OCI-M2 (cell line): ENCODE results near the gene CXorf58.
"Not testable (repeated sequence)": the region's sequence is repeated elsewhere in the genome, so short reads cannot be mapped to it uniquely, and the experiment has no call there.

Experiments used
- DNase-seq: peaks from one replicate; lab custom pipeline; 2025; ENCODE audit not compliant: unreplicated experiment; lab: John Stamatoyannopoulos, UW

The CXorf58 gene, protein sequence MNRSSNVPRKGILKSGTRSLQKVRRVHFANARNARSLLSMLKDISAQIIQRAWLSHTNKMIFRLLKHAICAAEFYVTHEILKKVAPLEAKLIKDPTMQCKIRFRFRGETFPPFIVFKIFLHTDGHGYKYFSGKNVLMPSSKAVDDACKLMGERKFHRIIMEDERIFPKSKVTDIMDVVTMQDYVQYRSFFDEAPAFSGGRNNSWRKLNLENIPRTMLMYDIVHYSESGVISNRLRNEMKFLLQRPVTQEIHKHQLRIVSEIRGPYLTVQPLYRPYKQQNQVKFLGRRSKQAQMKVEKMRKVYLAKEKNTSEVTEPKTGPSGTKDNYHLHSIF

DNA sequence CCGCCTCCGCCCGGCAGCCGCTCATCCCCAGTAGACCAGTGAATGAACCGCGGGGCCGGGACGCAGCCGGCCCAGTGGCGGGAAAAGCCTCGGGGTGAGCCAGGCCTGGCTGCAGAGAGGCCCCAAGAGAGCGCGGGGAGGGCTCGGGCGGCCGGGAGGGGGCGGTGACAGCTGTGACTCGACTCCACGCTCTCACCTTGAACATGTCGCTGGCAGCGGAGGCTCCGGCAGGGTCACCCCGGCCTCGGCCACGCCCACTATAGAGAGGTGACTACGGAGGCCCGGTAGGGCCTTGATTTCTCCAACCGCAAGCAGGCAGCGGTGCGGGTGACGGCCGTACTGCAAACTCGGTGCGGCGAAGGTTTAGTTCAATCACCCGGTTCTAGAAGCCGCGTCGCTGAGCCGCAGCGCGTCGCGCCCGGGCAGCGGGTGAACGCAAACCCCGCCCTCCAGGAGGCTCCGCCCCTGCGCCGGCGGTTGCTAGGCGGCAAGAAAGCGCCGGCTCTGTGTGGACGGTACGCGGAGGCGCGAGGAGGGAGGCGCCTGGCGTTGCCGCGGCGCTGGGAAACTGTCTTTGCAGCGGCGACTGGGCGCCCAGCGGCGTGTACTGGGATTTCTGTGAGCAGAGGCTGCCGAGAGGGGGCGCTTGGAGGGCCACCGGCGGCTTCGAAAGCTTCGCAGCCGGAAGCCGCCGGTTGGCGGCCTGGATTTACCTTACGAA, at the start of gene CXorf58, which contains the start of gene APOO:
CXorf58 (plus strand) TSS at position 509 of the 721 bp plus-strand sequence. CDS start 2,297 bp downstream, outside the sequence.
APOO (minus strand) TSS at position 441 of the 721 bp plus-strand sequence; CDS start at position 205, 236 bp downstream.
- peak; percentile 91 for DNase-seq

DNA sequence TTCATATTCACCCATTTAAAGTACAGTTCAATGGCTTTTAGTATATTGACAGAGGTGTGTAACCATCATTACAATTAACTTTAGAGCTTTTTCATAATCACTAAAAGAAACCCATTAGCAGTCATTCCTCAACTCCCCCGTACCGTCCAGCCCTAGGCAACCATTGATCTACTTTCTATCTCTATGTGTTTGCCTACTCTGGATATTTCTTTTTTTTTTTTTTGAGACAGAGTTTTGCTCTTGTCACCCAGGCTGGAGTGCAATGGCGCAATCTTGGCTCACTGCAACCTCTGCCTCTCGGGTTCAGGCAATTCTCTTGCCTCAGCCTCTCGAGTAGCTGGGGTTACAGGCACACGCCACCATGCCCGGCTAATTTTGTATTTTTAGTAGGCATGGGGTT, 48.6 kb upstream of the CXorf58 start:
- DNase-seq: not testable (repeated sequence)

DNA sequence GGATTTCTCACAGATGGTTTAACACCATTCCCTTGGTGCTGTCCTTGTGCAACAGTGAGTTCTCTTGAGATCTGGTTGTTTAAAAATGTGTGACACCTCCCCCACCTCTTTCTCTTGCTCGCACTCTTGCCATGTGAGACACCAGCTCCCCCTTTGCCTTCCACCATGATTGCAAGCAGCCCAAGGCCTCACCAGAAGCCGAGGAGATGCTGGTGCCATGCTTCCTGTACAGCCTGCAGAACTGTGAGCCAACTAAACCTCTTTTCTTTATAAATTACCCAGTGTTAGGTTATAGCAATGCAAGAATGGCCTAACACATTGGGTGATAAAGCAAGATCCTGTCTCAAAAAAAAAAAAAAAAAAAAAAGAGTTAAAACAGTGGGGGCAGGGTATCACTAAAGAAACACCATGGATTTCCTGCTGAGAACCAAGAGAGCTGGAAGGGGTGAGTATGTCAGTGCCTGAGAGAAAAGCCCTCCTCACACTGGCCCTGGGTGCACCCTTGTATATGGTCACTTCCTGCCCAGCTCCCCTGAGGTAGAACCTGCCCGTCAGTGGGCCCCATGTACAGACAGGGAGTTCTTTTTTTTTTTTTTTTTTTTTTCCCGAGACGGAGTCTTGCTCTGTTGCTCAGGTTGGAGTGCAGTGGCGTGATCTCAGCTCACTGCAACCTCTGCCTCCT, 46.5 kb upstream of the CXorf58 start:
- no peak for DNase-seq

DNA sequence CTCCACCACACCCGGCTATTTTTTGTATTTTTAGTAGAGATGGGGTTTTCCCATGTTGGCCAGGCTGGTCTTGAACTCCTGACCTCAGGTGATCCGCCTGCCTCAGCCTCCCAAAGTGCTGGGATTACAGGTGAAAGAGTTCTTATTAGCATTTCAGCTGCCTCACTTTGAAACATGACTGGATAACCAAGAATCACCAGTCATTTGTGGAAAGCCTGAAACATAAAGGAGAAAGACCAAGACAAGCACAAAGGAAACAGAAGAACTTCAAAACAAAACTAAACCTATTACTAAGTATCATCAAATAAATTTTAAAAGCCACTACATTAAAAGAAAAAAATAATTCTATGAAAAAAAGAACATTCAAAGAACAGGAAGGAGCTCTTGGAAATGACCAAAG, 45.9 kb upstream of the CXorf58 start:
- not testable (repeated sequence) for DNase-seq

DNA sequence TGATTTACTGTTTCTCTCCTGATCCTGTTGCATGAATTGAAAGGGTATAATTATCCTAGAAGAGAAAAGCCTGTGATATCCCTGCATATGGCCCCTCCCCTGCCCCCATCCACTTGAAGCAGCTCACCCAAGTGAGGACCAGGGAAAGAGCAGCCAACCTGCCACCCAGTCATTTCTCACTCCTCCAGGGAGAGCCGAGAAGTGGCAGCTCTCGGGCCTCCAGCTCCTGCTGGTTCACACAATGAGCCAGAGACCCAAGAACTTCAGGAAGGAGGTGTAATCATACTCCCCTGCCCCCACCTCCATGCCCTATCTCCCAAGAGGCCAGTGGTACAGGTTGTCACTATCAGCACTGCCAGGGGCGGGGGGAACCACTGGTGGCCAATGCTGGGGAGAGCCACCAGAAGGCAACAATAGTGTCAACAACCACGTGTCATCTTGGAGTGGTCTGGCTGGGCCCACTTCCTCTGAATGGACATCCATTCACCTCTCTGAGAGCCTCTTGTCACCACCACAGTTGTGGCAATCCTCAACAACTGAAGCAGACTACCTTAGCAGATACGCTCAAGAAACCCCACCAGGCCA, 43.0 kb upstream of the CXorf58 start:
- DNase-seq: no peak

DNA sequence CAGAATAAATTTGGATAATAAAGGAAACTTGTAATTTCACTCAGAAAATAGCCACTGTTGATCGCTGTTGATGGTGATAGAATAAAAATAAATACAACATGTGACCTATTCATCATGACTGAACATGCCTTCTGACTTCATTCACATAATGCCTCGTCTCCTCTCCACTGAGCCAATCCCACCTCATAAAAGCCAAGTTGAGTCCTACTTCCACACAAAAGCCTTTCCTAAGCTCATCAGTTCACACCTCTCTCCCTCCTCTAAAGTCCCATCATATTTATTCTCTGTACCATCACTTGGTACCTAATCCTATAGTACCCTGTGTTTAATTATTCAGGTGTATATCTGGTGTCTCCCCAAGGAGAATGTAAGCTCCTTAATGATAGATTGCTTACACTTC, 37.8 kb upstream of the CXorf58 start:
- DNase-seq: no peak

DNA sequence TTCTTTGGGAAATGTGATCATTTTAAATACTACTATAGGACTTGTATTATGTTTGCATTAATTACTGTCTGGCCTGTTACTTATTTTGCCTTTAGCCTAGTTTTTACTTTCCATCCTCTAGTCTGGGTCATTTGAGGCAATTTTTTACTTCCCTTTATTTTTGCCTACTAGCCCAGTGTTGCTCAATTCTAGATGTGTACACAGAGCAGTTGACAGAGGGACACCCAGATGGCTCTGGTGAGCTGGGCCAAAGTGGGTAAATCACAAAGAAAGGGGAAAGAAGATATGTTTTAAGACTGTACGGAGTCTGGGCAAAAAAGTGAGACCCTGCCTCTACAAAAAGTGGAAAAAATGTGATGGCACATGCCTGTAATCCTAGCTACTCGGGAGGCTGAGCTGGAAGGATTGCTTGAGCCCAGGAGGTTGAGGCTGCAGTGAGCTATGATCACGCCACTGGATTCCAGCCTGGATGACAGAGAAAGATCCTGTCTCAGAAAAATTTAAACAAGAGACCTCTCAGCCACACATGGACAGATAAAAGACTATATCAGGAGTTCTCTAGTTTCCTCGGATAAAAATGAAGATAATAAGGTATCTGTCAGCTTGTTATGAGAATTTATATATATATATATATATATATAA, 35.8 kb upstream of the CXorf58 start:
- no peak for DNase-seq

DNA sequence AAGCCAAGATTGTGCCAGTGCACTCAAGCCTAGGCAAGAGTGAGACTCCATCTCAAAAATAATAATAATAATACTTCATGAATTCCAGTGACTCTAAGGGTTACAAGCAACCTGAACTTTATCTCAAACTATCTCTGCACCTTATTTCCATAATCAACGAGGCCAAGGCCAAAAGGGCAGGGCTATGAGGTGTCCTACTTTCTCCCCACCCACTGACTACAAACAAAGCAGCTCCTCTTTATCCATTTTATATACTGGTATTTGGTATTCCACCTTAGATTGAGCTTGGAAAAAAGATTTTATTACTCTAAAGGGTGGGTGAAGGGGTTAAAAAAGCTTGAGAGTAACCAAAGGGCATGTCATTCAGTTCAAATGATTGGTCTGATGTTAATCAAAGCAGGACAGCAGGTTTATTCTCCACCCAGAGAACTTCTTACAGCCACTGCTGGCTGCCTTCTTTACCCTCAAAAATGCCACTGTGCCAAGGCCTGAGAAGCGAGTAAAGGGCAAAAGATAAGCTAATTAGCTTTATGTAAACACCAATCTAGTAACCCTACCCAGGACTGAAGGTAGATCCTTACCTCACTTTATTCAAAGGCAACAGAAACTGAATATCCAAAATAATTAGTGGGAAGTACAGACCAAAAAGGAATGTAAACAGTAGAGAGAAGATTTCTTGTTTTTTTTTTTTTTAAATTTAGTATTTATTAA, 28.3 kb upstream of the CXorf58 start:
- no peak for DNase-seq

DNA sequence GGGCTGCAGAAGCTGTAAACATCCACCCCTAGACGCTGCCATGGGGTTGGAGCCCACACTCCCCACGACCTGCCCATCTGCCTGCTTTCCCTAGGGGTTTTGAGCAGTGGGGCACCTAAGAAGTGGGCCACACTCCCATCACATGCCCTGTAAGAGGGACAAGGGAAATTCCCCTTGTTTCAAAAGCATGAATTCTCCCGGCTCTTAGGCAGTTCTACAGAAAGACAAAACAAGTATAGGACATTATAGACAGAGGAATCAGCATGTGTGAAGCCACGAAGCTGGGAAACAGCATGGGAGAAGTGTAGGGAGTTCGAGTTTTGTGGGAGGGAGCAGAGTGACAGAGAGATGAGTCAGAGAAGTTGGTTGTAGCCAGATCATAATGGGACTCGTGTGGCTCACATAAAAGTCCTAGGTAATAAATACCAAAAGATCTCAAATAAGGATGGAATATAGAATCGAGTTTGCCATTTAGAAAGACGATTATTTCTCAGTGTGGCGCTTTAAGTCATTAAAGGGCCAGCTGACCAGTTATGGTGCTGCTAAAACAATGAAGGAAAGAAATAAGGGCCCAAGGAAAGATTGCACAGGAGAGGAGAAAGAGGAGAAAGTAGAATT, 24.0 kb upstream of the CXorf58 start:
- DNase-seq: peak; percentile 23

DNA sequence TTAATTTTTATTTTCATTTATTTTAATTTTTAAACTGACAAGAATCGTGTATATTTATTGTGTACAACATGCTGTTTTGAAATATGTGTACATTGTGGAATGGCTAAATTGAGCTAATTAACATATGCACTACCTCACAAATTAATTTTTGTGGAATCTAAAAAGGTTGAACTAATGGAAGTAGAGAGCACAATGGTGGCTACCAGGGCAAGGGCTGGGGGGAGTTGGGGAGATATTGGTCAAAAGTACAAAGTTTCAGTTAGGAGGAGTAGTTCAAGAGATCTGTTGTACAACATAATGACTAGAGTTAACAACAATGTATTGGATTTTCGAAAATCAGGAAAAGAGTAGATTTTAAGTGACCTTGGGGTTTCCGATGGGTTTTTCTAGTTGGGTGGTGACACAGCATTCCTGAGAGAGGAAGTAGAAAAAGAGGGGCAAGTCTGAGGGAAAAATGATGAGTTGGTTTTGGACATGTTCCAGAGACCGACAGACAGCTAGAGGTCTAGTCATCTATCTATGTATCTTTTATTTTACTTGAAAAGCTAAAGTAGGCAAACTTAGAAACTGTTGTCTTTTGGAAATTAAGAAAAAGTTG, 23.3 kb upstream of the CXorf58 start:
- no peak for DNase-seq

DNA sequence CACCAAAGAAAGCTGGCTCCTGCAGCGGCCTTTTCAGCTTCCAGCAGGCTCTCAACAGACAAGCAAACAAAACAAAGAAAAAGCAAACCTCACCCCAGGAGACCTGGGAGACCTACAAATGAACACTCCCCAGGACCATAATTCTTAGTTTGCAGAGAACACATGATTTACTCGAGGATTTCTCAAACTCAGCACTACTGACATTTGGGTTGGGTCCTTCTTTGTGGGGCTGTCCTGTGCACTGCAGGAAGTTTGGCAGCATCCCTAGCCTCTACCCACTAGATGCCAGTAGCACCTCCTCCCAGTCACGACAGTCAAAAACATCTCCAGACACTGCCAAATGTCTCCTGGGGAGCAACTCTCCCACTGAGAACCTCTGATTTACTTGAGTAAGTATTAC, 22.0 kb upstream of the CXorf58 start:
- DNase-seq: no peak

DNA sequence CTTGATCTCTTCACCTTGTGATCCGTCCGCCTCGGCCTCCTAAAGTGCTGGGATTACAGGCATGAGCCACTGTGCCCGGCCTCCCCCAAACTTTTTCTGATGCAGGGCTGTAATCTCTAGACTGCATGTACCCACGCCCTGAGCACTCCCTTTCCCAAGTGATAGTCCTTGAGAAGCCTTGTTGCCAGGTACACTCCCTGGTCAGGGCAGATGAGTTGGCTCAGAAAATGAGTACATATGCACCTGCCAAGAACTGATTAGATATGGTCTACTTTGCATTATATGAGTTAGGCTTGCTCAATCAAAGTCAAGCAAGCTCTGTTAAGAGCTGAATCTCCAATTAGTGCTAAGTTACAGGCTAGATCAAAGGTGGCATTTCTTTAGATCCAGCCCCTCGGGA, 20.4 kb upstream of the CXorf58 start:
- DNase-seq: no peak

DNA sequence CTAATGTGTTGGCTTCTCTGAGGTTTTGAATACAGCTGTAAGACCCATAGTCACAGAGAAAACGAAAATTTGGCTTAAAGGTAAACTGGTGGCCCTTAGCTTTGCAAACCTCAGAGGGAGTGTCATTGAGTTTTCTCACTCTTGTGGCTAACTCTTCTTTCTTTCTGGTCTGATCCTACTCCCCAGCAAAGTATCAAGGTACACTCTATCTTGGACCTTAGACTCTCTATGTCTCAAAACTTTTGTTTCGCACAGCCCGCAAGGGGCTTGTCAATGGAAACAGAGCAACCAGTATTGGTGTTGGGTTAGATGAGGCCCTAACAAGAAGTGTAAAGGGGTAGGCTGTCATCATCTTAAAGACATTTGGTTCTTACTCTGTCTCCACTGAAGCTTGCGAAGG, 19.9 kb upstream of the CXorf58 start:
- no peak for DNase-seq

DNA sequence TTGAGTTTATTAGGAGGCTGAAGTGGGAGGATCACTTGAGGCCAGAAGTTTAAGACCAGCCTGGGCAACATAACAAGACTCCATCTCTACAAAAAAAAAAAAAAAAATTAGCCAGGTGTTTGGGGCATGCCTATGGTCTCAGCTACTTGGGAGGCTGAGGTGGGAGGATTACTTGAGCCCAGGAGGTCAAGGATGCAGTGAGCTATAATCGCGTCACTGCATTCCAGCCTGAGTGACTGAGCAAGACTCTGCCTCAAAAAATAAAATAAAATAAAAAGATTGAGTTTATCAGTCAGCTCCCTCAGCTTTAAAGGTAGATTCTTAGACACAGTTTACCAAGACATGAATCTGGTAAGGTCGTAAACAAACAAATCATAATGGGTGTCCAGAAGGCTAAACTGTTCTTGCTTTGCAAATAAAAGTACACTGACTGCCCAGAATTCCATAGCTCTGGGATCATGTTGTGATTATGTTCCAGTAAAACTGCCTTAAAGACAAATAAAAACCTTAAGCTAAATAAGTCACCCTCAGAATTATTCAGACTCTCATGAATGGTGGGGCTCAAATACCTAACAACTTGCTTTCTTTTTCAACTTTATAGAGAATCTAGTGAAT, 18.8 kb upstream of the CXorf58 start:
- DNase-seq: no peak

DNA sequence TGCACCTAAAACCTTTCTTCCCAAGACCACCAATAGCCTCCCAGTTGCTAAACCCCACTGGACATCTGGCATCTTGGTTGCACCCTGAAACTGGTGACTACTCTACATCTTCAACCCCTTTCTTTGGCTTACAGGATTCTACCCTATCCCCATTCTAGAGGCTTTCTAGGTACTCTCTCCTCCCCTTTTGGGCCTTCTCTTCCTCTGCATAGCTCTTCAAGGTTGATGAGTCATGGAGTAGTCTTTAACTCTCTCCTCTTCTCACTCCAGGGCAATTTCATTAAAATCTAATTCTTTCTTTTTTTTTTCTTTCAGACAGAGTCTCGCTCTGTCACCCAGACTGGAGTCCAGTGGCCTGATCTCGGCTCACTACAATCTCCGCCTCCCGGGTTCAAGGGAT, 16.9 kb upstream of the CXorf58 start:
- DNase-seq: no peak

DNA sequence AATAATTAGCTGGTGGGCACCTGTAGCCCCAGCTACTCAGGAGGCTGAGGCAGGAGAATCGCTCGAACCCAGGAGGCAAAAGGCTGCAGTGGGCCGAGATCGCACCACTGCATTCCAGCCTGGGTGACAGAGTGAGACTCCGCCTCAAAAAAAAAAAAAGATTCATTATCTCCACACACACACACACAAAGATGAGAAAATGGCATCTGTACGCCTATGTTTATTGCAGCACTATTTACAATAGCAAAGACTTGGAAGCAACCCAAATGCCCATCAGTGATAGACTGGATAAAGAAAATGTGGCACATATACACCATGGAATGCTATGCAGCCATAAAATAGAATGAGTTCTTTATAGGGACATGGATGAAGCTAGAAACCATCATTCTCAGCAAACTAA, 12.8 kb upstream of the CXorf58 start:
- DNase-seq: not testable (repeated sequence)

DNA sequence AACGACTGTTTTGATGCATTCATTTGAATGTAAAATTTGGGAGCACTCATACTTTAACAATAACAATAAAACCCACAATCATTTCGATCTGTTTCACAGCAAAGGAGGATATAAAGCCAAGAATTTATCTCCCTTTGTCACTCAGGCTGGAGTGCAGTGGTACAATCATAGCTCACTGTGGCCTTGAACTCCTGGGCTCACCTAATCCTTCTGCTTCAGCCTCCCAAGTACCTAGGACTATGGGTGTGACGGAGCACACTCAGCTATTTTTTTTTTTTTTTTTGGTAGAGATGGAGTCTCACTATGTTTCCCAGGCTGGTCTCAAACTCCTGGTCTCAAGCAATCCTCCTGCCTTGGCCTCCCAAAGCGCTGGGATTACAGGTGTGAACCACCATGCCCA, 11.3 kb upstream of the CXorf58 start:
- DNase-seq: not testable (repeated sequence)

DNA sequence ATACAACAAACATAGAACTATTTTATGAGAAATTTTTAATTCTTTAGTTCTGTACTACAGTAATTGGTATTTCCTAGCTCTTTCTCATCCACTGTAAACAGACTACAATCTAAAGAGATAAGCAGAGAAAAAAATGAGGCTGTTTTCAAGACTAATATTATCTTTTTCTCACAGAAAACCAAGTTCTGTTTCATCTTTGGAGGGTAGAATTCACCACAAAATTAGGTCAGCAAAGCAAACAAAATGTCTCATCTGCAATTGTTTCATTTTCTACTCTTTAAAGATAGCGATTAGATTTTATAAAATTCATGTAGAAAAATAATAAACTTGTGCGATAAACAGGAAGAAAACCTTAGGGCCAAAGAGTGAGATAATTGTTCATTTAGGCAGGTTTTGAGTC, 10.8 kb upstream of the CXorf58 start:
- no peak for DNase-seq

DNA sequence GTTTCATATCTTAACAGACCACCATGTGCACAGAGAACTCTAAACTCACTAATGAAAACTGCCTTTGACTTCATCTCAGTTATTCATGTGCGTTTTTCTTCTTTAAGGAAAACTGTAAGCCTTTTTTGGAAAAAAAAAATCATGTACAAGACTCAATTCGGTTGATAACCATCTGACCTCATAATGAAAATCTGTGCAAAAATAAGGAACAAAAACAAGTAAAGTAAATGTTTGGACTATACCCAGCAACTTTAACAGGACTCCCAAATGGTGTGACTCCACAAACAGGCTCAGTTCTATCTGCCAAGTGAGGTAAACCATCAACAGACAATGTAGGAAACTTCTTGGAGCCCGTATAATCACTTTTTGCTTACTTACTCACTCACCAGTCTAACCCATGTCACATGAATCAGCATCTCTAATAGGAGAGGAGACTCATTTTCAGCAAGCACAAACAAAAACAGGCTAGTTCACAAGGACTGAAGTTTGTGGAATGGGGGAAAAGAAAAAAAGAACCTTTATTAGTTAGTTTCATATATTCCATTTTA, 9.3 kb upstream of the CXorf58 start:
- DNase-seq: no peak
